Fibroblast of lung (primary cell): ENCODE measurements around the gene TESK2.

Source experiments
- CTCF ChIP-seq, 2 donors: IDR thresholded peaks in 1 of 2; conservative IDR thresholded peaks in 1 of 2; 1 replicate in 1 of 2; 2 replicates in 1 of 2; pipeline ENCODE4 v1.5.1; 2011 to 2012; ENCODE audit warnings: low read length in 2 of 2, control low read depth in 1 of 2, inconsistent platforms in 1 of 2, low read depth in 1 of 2, mild to moderate bottlenecking in 1 of 2
- EZH2 ChIP-seq: IDR thresholded peaks from 2 replicates; pipeline ENCODE4 v1.5.1; 2012; ENCODE audit warnings: low read length, control low read depth, mild to moderate bottlenecking; ENCODE audit errors: missing control alignments

GRCh38 chr1:45473302-45473701 is 17.7 kb downstream of the TESK2 start:
- TF ChIP-seq CTCF (conservative IDR thresholded peaks at IDR 0.05 in 1 of 2, IDR thresholded peaks at IDR 0.05 in 1 of 2; ENCODE audit: low read depth in 1 of 2, low read length in 2 of 2) (no peak), EZH2 (no peak)
